COLO829 (cell line): Measurements from ENCODE around the gene GRHPR.

ENCODE experiments used
- DNase-seq: peaks from one replicate; pipeline ENCODE4 v3.0.0; 2012; ENCODE audit warnings: low spot score

Gene GRHPR

GRCh38 chr9:37398464-37399025 lies 24.0 kb upstream of the GRHPR start:
- DNase-seq: no peak

- DNase-seq: no peak
Measured at GRCh38 chr9:37399336-37399735, 23.2 kb upstream of the GRHPR start.

GRCh38 chr9:37404590-37404989 lies 17.9 kb upstream of the GRHPR start:
- no peak for DNase-seq

- no peak for DNase-seq
Measured at GRCh38 chr9:37405350-37405749, 17.1 kb upstream of the GRHPR start.

- DNase-seq: no peak
Measured at GRCh38 chr9:37405764-37406380, 16.6 kb upstream of the GRHPR start.

- no peak for DNase-seq
Measured at GRCh38 chr9:37406603-37407401, 15.7 kb upstream of the GRHPR start.

GRCh38 chr9:37407468-37407867 lies 15.0 kb upstream of the GRHPR start:
- no peak for DNase-seq

GRCh38 chr9:37408933-37409710 lies 13.4 kb upstream of the GRHPR start:
- no peak for DNase-seq

GRCh38 chr9:37410354-37410861 lies 12.1 kb upstream of the GRHPR start:
- DNase-seq: no peak

- DNase-seq: no peak
Measured at GRCh38 chr9:37410969-37411785, 11.3 kb upstream of the GRHPR start.

GRCh38 chr9:37412431-37413151 lies 9.9 kb upstream of the GRHPR start:
- DNase-seq: no peak

GRCh38 chr9:37413311-37413710 lies 9.2 kb upstream of the GRHPR start:
- no peak for DNase-seq

GRCh38 chr9:37414503-37414943 lies 8.0 kb upstream of the GRHPR start:
- no peak for DNase-seq

- DNase-seq: peak; percentile 72
Measured at GRCh38 chr9:37415011-37415719, 7.3 kb upstream of the GRHPR start.

GRCh38 chr9:37417252-37417803 lies 5.2 kb upstream of the GRHPR start:
- DNase-seq: no peak

GRCh38 chr9:37417857-37418618 lies 4.5 kb upstream of the GRHPR start:
- DNase-seq: no peak

- DNase-seq: no peak
Measured at GRCh38 chr9:37419204-37419603, 3.3 kb upstream of the GRHPR start.

- DNase-seq: no peak
Measured at GRCh38 chr9:37420271-37421215, 2.0 kb upstream of the GRHPR start.
